ENCODE results near the gene TAOK1.

Gene TAOK1

DNA sequence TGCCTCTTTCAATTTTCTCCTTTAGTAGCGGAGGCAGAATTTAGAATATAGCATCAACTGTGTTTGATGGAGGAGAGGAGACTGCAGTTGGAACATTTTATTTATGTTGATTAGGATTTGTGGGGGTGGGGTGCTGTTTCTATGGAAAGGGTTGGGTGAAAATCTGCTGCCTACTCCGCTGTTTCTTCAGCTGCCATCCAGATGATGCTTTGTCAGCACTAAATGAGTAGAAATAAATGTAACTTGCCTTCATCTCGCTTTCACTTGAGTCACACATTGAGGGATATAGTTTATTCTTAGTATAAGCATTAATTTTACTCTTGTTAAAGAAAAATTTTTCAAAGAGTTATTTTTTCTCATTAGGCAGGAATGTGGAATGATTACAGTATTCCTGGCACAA, 134.5 kb downstream of the TAOK1 start:
- Histone ChIP-seq H3K4me2 (ENCODE audit: low read depth, low read length, poor library complexity, severe bottlenecking) (no peak overlapping the region), H3K4me3 (ENCODE audit: low read length, poor library complexity, severe bottlenecking) (no peak overlapping the region), H3K36me3 (ENCODE audit: insufficient read depth, low read length) (peaks cover 63% of the 10 kb centered on the region), H3F3A (ENCODE audit: low read depth) (no peaks in the 10 kb centered on the region), H3K9me3 (ENCODE audit: insufficient read depth, low read depth, low read length) (no peaks in the 10 kb centered on the region), H3K9me2 (replicated peaks; ENCODE audit: low read depth, low read length) (no peaks in the 10 kb centered on the region), H3K79me2 (ENCODE audit: insufficient read depth, low read length) (no peaks in the 10 kb centered on the region), H4K20me1 (ENCODE audit: insufficient read depth, low read length, poor library complexity, severe bottlenecking) (no peaks in the 10 kb centered on the region), H3K9ac (ENCODE audit: low read depth, low read length, poor library complexity, severe bottlenecking) (no peak overlapping the region), H3K4me1 (ENCODE audit: insufficient read depth, low read length, poor library complexity, severe bottlenecking) (no peaks in the 10 kb centered on the region), H3K27me3 (ENCODE audit: insufficient read depth, low read length, poor library complexity, severe bottlenecking) (no peaks in the 10 kb centered on the region), H2AFZ (ENCODE audit: low read length) (no peak overlapping the region)
- no peak for TF ChIP-seq EZH2phosphoT487 (IDR thresholded peaks at IDR 0.05; ENCODE audit: borderline replicate concordance)
- TF ChIP-seq, protein P1, sequence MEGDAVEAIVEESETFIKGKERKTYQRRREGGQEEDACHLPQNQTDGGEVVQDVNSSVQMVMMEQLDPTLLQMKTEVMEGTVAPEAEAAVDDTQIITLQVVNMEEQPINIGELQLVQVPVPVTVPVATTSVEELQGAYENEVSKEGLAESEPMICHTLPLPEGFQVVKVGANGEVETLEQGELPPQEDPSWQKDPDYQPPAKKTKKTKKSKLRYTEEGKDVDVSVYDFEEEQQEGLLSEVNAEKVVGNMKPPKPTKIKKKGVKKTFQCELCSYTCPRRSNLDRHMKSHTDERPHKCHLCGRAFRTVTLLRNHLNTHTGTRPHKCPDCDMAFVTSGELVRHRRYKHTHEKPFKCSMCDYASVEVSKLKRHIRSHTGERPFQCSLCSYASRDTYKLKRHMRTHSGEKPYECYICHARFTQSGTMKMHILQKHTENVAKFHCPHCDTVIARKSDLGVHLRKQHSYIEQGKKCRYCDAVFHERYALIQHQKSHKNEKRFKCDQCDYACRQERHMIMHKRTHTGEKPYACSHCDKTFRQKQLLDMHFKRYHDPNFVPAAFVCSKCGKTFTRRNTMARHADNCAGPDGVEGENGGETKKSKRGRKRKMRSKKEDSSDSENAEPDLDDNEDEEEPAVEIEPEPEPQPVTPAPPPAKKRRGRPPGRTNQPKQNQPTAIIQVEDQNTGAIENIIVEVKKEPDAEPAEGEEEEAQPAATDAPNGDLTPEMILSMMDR (conservative IDR thresholded peaks at IDR 0.05; ENCODE audit: low read length), result no peak

DNA sequence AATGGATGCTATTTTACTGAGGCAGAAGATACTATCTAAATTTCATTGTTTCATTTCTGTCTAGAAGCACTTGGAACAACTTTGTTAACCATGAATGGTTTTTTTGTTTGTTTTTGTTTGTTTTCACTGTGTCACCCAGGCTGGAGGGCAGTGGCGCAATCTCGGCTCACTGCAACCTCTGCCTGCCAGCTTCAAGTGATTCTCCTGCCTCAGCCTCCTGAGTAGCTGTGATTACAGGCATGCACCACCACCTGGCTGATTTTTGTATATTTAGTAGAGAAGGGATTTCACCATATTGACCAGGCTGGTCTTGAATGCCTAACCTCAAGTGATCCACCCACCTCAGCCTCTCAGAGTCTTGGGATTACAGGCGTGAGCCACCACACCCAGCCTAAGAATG, 136.2 kb downstream of the TAOK1 start:
- Histone ChIP-seq H3K79me2 (ENCODE audit: insufficient read depth, low read length) (no peaks in the 10 kb centered on the region), H4K20me1 (ENCODE audit: insufficient read depth, low read length, poor library complexity, severe bottlenecking) (no peaks in the 10 kb centered on the region), H3F3A (ENCODE audit: low read depth) (no peaks in the 10 kb centered on the region), H3K9me2 (replicated peaks; ENCODE audit: low read depth, low read length) (no peaks in the 10 kb centered on the region), H2AFZ (ENCODE audit: low read length) (no peak overlapping the region), H3K36me3 (ENCODE audit: insufficient read depth, low read length) (peaks cover 65% of the 10 kb centered on the region), H3K9me3 (ENCODE audit: insufficient read depth, low read depth, low read length) (no peaks in the 10 kb centered on the region), H3K4me1 (ENCODE audit: insufficient read depth, low read length, poor library complexity, severe bottlenecking) (no peaks in the 10 kb centered on the region), H3K27me3 (ENCODE audit: insufficient read depth, low read length, poor library complexity, severe bottlenecking) (no peaks in the 10 kb centered on the region), H3K9ac (ENCODE audit: low read depth, low read length, poor library complexity, severe bottlenecking) (no peak overlapping the region), H3K4me2 (ENCODE audit: low read depth, low read length, poor library complexity, severe bottlenecking) (no peak overlapping the region), H3K4me3 (ENCODE audit: low read length, poor library complexity, severe bottlenecking) (no peak overlapping the region)
- TF ChIP-seq, protein P1 (conservative IDR thresholded peaks at IDR 0.05; ENCODE audit: low read length), result no peak
- TF ChIP-seq EZH2phosphoT487 (IDR thresholded peaks at IDR 0.05; ENCODE audit: borderline replicate concordance), result no peak

DNA sequence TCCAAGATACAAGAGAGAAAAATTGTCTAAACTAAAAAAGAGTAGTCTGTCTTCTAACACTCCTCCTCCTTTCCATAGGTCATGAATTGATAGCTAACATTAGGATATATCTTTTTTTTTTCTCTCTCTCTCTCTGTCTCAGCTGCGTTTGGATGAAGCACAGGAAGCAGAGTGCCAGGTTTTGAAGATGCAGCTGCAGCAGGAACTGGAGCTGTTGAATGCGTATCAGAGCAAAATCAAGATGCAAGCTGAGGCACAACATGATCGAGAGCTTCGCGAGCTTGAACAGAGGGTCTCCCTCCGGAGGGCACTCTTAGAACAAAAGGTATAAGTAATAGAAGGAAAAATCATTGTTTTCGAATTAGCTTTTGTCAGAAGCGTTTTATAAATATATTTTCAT, 143.8 kb downstream of the TAOK1 start:
- H3F3A ChIP-seq (ENCODE audit: low read depth), result no peaks in the 10 kb centered on the region
- H3K9me2 ChIP-seq (replicated peaks; ENCODE audit: low read depth, low read length), result no peaks in the 10 kb centered on the region
- no peaks in the 10 kb centered on the region for H3K27me3 ChIP-seq (ENCODE audit: insufficient read depth, low read length, poor library complexity, severe bottlenecking)
- H2AFZ ChIP-seq (ENCODE audit: low read length), result no peak overlapping the region
- H3K4me3 ChIP-seq (ENCODE audit: low read length, poor library complexity, severe bottlenecking), result no peak overlapping the region
- peaks cover 51% of the 10 kb centered on the region for H3K36me3 ChIP-seq (ENCODE audit: insufficient read depth, low read length)
- H3K9me3 ChIP-seq (ENCODE audit: insufficient read depth, low read depth, low read length), result no peaks in the 10 kb centered on the region
- peaks cover 5% of the 10 kb centered on the region for H4K20me1 ChIP-seq (ENCODE audit: insufficient read depth, low read length, poor library complexity, severe bottlenecking)
- no peak overlapping the region for H3K9ac ChIP-seq (ENCODE audit: low read depth, low read length, poor library complexity, severe bottlenecking)
- no peak for TF ChIP-seq EZH2phosphoT487 (IDR thresholded peaks at IDR 0.05; ENCODE audit: borderline replicate concordance)
- TF ChIP-seq, protein P1 (conservative IDR thresholded peaks at IDR 0.05; ENCODE audit: low read length), result no peak
- no peaks in the 10 kb centered on the region for H3K79me2 ChIP-seq (ENCODE audit: insufficient read depth, low read length)
- no peaks in the 10 kb centered on the region for H3K4me1 ChIP-seq (ENCODE audit: insufficient read depth, low read length, poor library complexity, severe bottlenecking)
- no peak overlapping the region for H3K4me2 ChIP-seq (ENCODE audit: low read depth, low read length, poor library complexity, severe bottlenecking)
